BLaER1 (cell line): ENCODE data around the gene ACOX3.

ENCODE experiments used
- H3K27ac ChIP-seq: shearing (Covaris generic); formaldehyde crosslinking; 2 replicates; pipeline ENCODE4 v1.8.1; 2022
- H3K27me3 ChIP-seq: shearing (Covaris generic); formaldehyde crosslinking; 2 replicates; pipeline ENCODE4 v1.8.1; 2022
- H3K36me3 ChIP-seq: shearing (Covaris generic); formaldehyde crosslinking; 2 replicates; pipeline ENCODE4 v1.8.1; 2022
- H3K4me1 ChIP-seq: shearing (Covaris generic); formaldehyde crosslinking; 2 replicates; pipeline ENCODE4 v1.8.1; 2022
- H3K4me2 ChIP-seq: shearing (Covaris generic); formaldehyde crosslinking; 2 replicates; pipeline ENCODE4 v1.8.1; 2022
- H3K4me3 ChIP-seq: shearing (Covaris generic); formaldehyde crosslinking; 2 replicates; pipeline ENCODE4 v1.8.1; 2022
- H3K9ac ChIP-seq: shearing (Covaris generic); formaldehyde crosslinking; 2 replicates; pipeline ENCODE4 v1.8.1; 2022
- H3K9me3 ChIP-seq: shearing (Covaris generic); formaldehyde crosslinking; 2 replicates; pipeline ENCODE4 v1.8.1; 2022
- H4K20me1 ChIP-seq: shearing (Covaris generic); formaldehyde crosslinking; 2 replicates; pipeline ENCODE4 v1.8.1; 2022
- Cebpa-rat ChIP-seq: shearing (Covaris generic); IDR thresholded peaks from 2 replicates; pipeline ENCODE4 v1.8.1; 2022

The ACOX3 gene

GRCh38 chr4:8402640-8403039 is 37.9 kb downstream of the ACOX3 start:
- Histone ChIP-seq H3K36me3 (peaks cover 37% of the 10 kb centered on the region), H3K9ac (peak overlapping the region; percentile 50), H4K20me1 (no peaks in the 10 kb centered on the region), H3K4me3 (no peak overlapping the region), H3K9me3 (peaks cover 16% of the 10 kb centered on the region), H3K4me2 (peak overlapping the region; percentile 83), H3K27ac (peak overlapping the region; percentile 78), H3K4me1 (peaks cover 80% of the 10 kb centered on the region), H3K27me3 (no peaks in the 10 kb centered on the region)
- TF ChIP-seq Cebpa-rat: no peak

DNA sequence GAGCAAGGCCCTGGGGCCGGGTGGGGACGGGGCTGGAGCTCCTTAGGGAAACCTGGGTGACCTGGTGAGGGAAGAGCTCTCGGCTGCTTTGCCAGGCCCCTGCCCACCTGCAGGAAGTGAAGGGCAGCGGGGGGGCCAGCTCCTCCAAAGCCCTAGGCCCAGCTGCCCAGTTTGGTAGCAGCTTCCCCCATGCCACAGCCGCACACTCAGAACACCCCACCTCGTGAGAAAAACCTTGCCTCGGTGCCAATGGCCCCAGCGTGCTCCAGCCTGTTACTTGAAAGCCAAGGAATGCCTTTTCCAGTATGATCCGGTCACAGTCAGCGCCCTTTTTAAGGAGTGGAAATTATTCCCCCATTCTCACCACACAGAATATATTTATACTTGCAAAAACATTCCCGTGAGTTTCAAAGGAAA is 38.3 kb downstream of the ACOX3 start:
- Histone ChIP-seq H3K27ac (peak overlapping the region; percentile 78), H3K9me3 (peaks cover 16% of the 10 kb centered on the region), H3K9ac (peak overlapping the region; percentile 50), H3K27me3 (no peaks in the 10 kb centered on the region), H4K20me1 (no peaks in the 10 kb centered on the region), H3K4me3 (no peak overlapping the region; the same call in 1 of the 2 replicates), H3K4me2 (peak overlapping the region; percentile 83), H3K36me3 (peaks cover 36% of the 10 kb centered on the region), H3K4me1 (peaks cover 84% of the 10 kb centered on the region)
- TF ChIP-seq Cebpa-rat: no peak

DNA sequence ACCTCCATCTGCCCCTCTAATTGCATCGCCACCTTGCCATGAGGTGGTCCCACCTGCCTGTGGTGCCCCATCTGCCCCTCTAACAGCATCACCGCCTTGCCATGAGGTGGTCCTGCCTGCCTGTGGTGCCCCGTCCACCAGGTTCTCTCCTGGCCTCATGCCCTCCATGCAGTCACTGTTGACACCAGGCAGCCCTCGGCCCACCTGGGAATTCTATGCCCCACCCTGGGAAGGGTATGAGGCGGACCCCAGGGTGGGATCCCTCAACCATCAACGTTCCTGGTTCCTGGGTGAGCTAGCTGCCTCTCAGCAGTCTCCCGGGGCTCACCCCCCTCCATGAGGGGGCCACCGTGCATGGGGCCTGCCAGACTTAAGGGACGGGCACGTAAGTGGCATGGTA is 38.9 kb downstream of the ACOX3 start:
- peak overlapping the region; percentile 83 for H3K4me2 ChIP-seq
- no peaks in the 10 kb centered on the region for H3K27me3 ChIP-seq
- H3K4me3 ChIP-seq: no peak overlapping the region
- TF ChIP-seq Cebpa-rat: no peak
- peaks cover 90% of the 10 kb centered on the region for H3K4me1 ChIP-seq
- H3K9ac ChIP-seq: peak overlapping the region; percentile 50; the same call in 1 of the 2 replicates
- H3K9me3 ChIP-seq: peaks cover 14% of the 10 kb centered on the region
- H3K27ac ChIP-seq: peak overlapping the region; percentile 78
- H4K20me1 ChIP-seq: no peaks in the 10 kb centered on the region
- peaks cover 35% of the 10 kb centered on the region for H3K36me3 ChIP-seq

DNA sequence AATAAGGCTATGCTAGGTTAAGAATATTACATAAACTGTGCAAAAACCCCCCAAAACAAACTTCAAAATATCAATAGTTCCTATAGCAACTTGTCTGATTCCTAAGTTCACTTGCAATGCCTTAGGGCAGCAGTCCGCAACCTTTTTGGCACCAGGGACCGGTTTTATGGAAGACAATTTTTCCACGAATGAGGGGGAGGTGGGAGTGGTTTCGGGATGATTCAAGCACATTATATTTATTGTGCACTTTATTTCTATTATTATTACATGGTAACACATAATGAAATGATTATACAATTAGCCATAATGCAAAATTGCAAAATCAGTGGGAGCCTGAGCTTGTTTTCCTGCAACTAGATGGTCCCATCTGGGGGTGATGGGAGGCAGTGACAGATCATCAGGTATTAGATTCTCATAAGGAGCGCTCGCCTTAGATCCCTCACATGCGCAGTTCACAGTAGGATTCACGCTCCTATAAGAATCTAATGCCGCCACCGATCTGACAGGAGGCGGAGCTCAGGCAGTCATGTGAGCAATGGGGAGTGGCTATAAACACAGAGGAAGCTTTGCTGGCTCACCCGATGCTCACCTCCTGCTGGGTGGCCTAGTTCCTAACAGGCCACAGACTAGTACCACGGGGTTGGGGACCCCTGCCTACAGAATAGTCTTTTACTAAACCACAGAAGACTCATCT is 39.7 kb downstream of the ACOX3 start:
- TF ChIP-seq Cebpa-rat: no peak
- Histone ChIP-seq H3K9ac (no peak overlapping the region), H3K27ac (no peak overlapping the region), H4K20me1 (no peaks in the 10 kb centered on the region), H3K9me3 (peaks cover 5% of the 10 kb centered on the region), H3K4me1 (peaks cover 99% of the 10 kb centered on the region), H3K4me3 (no peak overlapping the region), H3K36me3 (peaks cover 26% of the 10 kb centered on the region), H3K27me3 (no peaks in the 10 kb centered on the region), H3K4me2 (peak overlapping the region; percentile 83)

DNA sequence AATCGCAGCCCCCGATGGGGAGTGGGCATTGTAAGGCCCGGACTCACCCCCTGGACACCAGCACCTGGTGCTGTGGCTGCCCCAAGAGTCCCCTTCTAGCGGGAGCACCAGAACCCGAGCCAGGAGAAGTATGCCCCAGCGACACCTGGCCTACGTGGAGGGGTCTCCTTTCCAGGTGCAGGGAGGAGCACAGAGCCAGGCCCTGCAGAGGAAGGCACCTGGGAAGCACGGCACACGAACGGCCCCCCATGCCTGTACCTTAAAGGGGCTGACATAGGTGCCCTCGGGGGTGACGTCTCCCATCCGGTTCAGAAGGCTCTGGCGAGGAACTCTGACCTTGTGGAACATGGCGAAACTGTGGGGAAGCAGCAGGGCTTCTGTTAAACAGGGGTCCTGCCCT is 41.2 kb downstream of the ACOX3 start:
- Histone ChIP-seq H3K4me2 (peak overlapping the region; percentile 91), H3K4me3 (peak overlapping the region; percentile 39; the same call in 1 of the 2 replicates), H3K27me3 (no peaks in the 10 kb centered on the region), H3K9ac (peak overlapping the region; percentile 69), H3K27ac (peak overlapping the region; percentile 85), H3K36me3 (peaks cover 19% of the 10 kb centered on the region), H3K9me3 (no peaks in the 10 kb centered on the region), H3K4me1 (peaks cover 98% of the 10 kb centered on the region), H4K20me1 (no peaks in the 10 kb centered on the region)
- TF ChIP-seq Cebpa-rat: no peak

- H3K4me2 ChIP-seq: peak overlapping the region; percentile 91
- no peaks in the 10 kb centered on the region for H3K27me3 ChIP-seq
- H3K4me3 ChIP-seq: peak overlapping the region; percentile 39
- peaks cover 19% of the 10 kb centered on the region for H3K36me3 ChIP-seq
- TF ChIP-seq Cebpa-rat: peak; percentile 98
- H3K4me1 ChIP-seq: peaks cover 98% of the 10 kb centered on the region
- H3K9ac ChIP-seq: peak overlapping the region; percentile 69
- H3K9me3 ChIP-seq: no peaks in the 10 kb centered on the region
- peak overlapping the region; percentile 85 for H3K27ac ChIP-seq
- H4K20me1 ChIP-seq: no peaks in the 10 kb centered on the region
Observed at GRCh38 chr4:8398347-8398746, 42.2 kb downstream of the ACOX3 start.

DNA sequence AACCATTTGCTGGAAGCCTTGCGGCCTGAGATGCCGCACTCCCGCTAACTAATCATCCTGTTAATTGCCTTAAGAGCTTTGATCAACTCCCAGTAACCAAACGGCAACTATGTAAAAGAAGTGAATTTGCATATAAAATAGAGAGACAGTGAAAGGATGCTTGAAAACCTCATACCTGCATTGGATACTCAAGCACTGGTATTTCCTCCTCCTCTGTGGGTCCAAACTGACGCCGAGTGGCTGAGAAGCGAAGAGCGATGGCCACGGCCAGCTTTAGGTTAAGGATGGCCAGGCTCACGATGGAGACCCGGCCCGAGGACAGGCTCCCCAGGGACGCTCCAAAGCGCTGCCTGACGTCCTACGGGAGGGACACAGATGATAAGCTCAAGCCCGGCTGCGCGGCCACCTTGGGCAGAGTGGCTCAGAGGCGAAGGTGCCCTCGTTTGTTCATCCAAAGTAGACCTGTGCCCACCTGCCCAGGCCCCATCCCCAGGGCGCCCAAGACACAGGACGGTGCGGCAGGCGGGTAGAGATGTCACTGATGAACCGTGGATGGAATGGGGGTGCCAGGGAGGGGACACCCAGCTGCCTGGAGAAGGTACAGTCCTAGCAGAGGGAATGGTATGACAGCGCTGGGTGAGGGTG is 43.6 kb downstream of the ACOX3 start:
- Histone ChIP-seq H3K4me3 (peak overlapping the region; percentile 64), H3K27me3 (no peaks in the 10 kb centered on the region), H3K36me3 (peaks cover 19% of the 10 kb centered on the region), H3K27ac (peak overlapping the region; percentile 85), H3K4me1 (peaks cover 98% of the 10 kb centered on the region), H4K20me1 (no peaks in the 10 kb centered on the region), H3K4me2 (peak overlapping the region; percentile 91), H3K9ac (peak overlapping the region; percentile 69), H3K9me3 (no peaks in the 10 kb centered on the region)
- TF ChIP-seq Cebpa-rat: no peak

DNA sequence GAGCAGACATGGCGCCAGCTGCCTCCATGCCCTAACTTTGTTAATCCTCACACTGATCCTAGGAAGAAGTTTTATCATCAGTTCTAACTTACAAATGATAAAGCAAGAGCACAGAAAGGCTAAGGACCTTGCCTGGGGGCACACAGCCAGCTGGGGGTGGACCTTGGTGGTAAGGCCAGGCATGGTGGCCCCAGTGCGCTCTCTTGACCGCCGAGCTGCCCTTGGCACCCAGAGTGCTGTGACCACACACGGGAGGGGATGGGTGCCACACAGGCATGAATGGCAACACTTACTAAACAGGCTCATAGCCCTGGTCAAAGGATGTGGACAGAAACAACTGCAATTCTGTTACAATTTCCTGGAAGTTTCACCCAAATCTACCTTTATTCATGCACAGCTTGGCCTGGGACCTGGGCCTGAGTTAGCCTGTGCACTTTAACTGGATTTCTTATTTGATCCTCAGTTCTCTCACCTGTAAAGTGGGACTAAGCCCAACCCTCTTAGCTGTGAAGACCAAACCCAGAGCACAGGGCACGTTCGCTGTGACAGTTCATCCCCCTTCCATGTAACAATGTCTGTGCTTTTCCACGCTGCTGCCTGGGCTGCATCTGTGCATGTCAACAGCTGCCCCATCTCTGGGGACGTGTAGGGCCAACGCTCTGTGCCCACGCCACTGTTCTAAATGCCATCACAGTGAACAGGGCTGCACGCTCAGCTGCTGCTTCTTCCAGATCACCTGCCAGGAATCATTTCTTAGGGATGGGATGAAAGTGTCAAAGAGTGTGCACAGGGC is 44.8 kb downstream of the ACOX3 start:
- Histone ChIP-seq H3K9me3 (no peaks in the 10 kb centered on the region), H3K27me3 (no peaks in the 10 kb centered on the region), H3K4me2 (peak overlapping the region; percentile 91), H3K36me3 (peaks cover 19% of the 10 kb centered on the region), H3K4me3 (peak overlapping the region; percentile 64), H3K4me1 (peaks cover 98% of the 10 kb centered on the region), H3K27ac (peak overlapping the region; percentile 85), H4K20me1 (no peaks in the 10 kb centered on the region), H3K9ac (peak overlapping the region; percentile 69)
- TF ChIP-seq Cebpa-rat: no peak

DNA sequence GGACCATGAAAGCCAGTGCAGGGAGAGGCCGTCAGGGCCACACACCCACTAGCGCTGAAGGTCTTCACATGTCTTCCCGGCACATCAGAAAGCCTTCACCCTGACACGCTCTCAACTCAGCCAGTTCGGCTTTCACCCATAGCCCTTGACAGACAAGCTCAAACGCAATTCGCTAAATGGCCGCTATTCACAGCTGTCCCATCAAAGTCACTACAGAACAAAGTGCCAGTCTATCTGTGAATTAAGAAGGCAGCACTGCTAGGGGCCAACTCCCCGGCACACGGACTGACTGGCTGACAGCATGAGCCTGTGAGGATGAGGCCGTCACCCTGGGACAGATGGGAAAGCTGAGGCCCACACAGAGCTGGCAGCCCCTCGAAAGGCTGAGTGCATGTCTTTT is 45.7 kb downstream of the ACOX3 start:
- H3K27ac ChIP-seq: peak overlapping the region; percentile 90
- peak overlapping the region; percentile 91 for H3K4me2 ChIP-seq

More for the DNA sequence above, 45.7 kb downstream of the ACOX3 start:
- Histone ChIP-seq H3K4me1 (peaks cover 98% of the 10 kb centered on the region), H3K36me3 (peaks cover 19% of the 10 kb centered on the region), H4K20me1 (no peaks in the 10 kb centered on the region), H3K9ac (peak overlapping the region; percentile 76), H3K9me3 (no peaks in the 10 kb centered on the region), H3K4me3 (peak overlapping the region; percentile 68), H3K27me3 (no peaks in the 10 kb centered on the region)
- no peak for TF ChIP-seq Cebpa-rat
